Hepatocyte (in vitro differentiated cells): ENCODE results near the gene SLC38A9. TPM values are rescaled to one million over a fixed set of nuclear protein-coding genes. Genes with fewer than 3 reads are reported as not detected.

Experiments used
- DNase-seq: peaks from one replicate; pipeline ENCODE4 v3.0.0-alpha.2; 2016; ENCODE audit warnings: low spot score
- H2AFZ ChIP-seq: fragments of 200-600 bp; sonication (generic); 2 replicates; pipeline ENCODE4 v1.6.0; 2016; ENCODE audit warnings: antibody characterized with exemption, mild to moderate bottlenecking
- H3K27ac ChIP-seq: fragments of 200-600 bp; sonication (generic); 2 replicates; pipeline ENCODE4 v1.5.1; 2016; ENCODE audit warnings: mild to moderate bottlenecking
- H3K27me3 ChIP-seq: fragments of 200-600 bp; sonication (generic); 2 replicates; pipeline ENCODE4 v1.6.1; 2016
- H3K36me3 ChIP-seq: fragments of 200-600 bp; sonication (generic); replicated peaks from 2 replicates; pipeline ENCODE4 v1.5.1; 2016; ENCODE audit warnings: low read depth; ENCODE audit not compliant: insufficient read depth
- H3K4me1 ChIP-seq: fragments of 200-600 bp; sonication (generic); 2 replicates; pipeline ENCODE4 v1.5.1; 2016; ENCODE audit warnings: mild to moderate bottlenecking, moderate library complexity; ENCODE audit not compliant: insufficient read depth
- H3K4me2 ChIP-seq: fragments of 200-600 bp; sonication (generic); 2 replicates; pipeline ENCODE4 v1.6.0; 2016
- H3K4me3 ChIP-seq: fragments of 200-600 bp; sonication (generic); 2 replicates; pipeline ENCODE4 v1.5.1; 2016; ENCODE audit warnings: mild to moderate bottlenecking
- H3K79me2 ChIP-seq: fragments of 200-600 bp; sonication (generic); 2 replicates; pipeline ENCODE4 v1.6.0; 2017; ENCODE audit warnings: mild to moderate bottlenecking
- H3K9me2 ChIP-seq: fragments of 200-600 bp; sonication (generic); replicated peaks from 2 replicates; pipeline ENCODE4 v1.6.0; 2017; ENCODE audit warnings: mild to moderate bottlenecking; ENCODE audit not compliant: insufficient read depth
- H3K9me3 ChIP-seq: fragments of 200-600 bp; sonication (generic); 2 replicates; pipeline ENCODE4 v1.5.1; 2016; ENCODE audit warnings: low read depth, mild to moderate bottlenecking
- H4K20me1 ChIP-seq: fragments of 200-600 bp; sonication (generic); 2 replicates; pipeline ENCODE4 v1.6.0; 2016; ENCODE audit warnings: mild to moderate bottlenecking; ENCODE audit not compliant: insufficient read depth, poor library complexity, severe bottlenecking
- EZH2 ChIP-seq: fragments of 200-600 bp; sonication (generic); IDR thresholded peaks from 2 replicates; pipeline ENCODE4 v1.6.1; 2016; ENCODE audit warnings: antibody characterized with exemption, mild to moderate bottlenecking, borderline replicate concordance
- EZH2phosphoT487 ChIP-seq: fragments of 200-600 bp; sonication (generic); IDR thresholded peaks from one replicate; pipeline ENCODE4 v1.6.1; 2018; ENCODE audit warnings: antibody characterized with exemption, mild to moderate bottlenecking, low read depth, moderate library complexity; ENCODE audit not compliant: unreplicated experiment, severe bottlenecking
- WGBS: methylation state at CpG from one replicate; pipeline ENCODE4 v1.1.6; 2016; ENCODE audit warnings: low lambda C conversion rate; ENCODE audit errors: missing lambda C conversion rate; 5-methylcytosine and 5-hydroxymethylcytosine counted together
- polyA plus RNA-seq: library from polyadenylated mRNA; unstranded; fragments of >200 nt; fragmentation: Nextera tagmentation; extraction: Ambion mirVana; gene quantifications from 2 replicates; pipeline ENCODE4 v1.2.1, GENCODE V29; 2016
- total RNA-seq: library from RNA; depleted of rRNA; stranded (reverse); fragments of >200 nt; gene quantifications from 2 replicates; pipeline ENCODE4 v1.2.3, GENCODE V29; 2014
- TF ChIP-seq, protein P1 (sequence below): fragments of 200-600 bp; sonication (generic); IDR thresholded peaks from 2 replicates; pipeline ENCODE4 v1.5.1; 2016; ENCODE audit warnings: antibody characterized with exemption, mild to moderate bottlenecking; ENCODE audit not compliant: poor library complexity

SLC38A9 gene
- total and polyA plus RNA-seq, 2 experiments from 2014 or later, result 28.1 to 37.8 TPM

DNA sequence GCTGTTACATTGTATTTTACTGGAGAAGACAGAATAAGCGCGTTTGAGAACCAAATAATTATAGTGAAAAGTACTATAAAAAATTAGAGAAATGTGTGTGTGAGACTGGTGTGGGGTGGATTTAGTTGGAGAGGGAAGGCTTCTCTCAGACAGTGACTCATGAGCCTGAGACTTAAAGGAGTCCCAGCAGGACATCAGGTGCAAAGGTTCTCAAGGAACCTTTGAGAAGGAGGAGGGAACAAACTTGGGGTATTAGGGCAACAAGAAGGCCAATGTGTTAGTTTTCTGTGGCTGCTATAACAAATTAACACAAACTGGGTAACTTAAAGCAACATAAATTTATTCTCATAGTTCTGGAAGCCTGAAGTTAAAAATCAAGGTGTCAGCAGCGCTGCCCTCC, 30.7 kb upstream of the SLC38A9 start:
- TF ChIP-seq EZH2phosphoT487 (no peak), EZH2 (no peak)
- TF ChIP-seq, protein P1, sequence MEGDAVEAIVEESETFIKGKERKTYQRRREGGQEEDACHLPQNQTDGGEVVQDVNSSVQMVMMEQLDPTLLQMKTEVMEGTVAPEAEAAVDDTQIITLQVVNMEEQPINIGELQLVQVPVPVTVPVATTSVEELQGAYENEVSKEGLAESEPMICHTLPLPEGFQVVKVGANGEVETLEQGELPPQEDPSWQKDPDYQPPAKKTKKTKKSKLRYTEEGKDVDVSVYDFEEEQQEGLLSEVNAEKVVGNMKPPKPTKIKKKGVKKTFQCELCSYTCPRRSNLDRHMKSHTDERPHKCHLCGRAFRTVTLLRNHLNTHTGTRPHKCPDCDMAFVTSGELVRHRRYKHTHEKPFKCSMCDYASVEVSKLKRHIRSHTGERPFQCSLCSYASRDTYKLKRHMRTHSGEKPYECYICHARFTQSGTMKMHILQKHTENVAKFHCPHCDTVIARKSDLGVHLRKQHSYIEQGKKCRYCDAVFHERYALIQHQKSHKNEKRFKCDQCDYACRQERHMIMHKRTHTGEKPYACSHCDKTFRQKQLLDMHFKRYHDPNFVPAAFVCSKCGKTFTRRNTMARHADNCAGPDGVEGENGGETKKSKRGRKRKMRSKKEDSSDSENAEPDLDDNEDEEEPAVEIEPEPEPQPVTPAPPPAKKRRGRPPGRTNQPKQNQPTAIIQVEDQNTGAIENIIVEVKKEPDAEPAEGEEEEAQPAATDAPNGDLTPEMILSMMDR, result no peak
- Histone ChIP-seq H3K4me3 (no peak overlapping the region), H3K27me3 (no peaks in the 10 kb centered on the region), H3K79me2 (no peaks in the 10 kb centered on the region), H3K36me3 (no peaks in the 10 kb centered on the region), H3K9me3 (no peaks in the 10 kb centered on the region), H3K27ac (no peak overlapping the region), H3K4me2 (no peak overlapping the region), H3K9me2 (no peaks in the 10 kb centered on the region), H3K4me1 (no peaks in the 10 kb centered on the region), H4K20me1 (no peaks in the 10 kb centered on the region), H2AFZ (no peak overlapping the region)
- no peak for DNase-seq
- WGBS, result 95% methylated on average over 3 of the region's 3 CpGs

DNA sequence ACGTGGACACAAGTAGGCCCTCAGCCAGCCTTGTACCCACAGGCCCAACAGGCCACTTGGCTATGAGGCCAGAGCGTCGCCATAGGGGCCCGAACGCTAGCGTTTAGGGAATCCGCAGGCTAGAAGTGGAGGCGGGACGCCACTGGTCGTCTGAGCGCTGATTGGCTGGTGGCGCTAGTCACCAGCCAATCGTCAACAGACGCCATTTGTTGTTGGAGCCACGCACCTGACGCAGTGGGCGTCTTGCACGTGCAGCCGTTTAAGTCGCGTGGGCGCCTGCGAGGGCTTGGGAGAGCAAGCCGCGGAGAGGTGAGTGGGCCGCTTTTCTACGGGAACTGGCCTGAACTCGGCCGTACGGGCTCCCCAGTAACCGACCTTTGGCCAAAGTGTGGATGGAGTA, 25.7 kb upstream of the SLC38A9 start, which contains the start of gene DDX4:
Gene DDX4, plus strand, starts transcription at position 269 of the 400 bp plus-strand sequence. CDS start 903 bp downstream, outside the sequence.
- H3K4me1 ChIP-seq, result no peaks in the 10 kb centered on the region
- no peaks in the 10 kb centered on the region for H3K9me2 ChIP-seq
- H3K79me2 ChIP-seq, result no peaks in the 10 kb centered on the region
- no peak within 1 kb of the TSS for H3K4me3 ChIP-seq
- H3K36me3 ChIP-seq, result no peaks in the 10 kb centered on the region
- no peak for DNase-seq
- no peak within 1 kb of the TSS for H3K27ac ChIP-seq
- no peaks in the 10 kb centered on the region for H3K27me3 ChIP-seq
- WGBS, result 98% methylated on average over 30 of the region's 31 CpGs
- no peaks in the 10 kb centered on the region for H4K20me1 ChIP-seq
- H2AFZ ChIP-seq, result no peak within 1 kb of the TSS
- TF ChIP-seq EZH2phosphoT487, result no peak
- no peak for TF ChIP-seq EZH2
- TF ChIP-seq, protein P1, result no peak
- H3K9me3 ChIP-seq, result no peaks in the 10 kb centered on the region
- H3K4me2 ChIP-seq, result no peak within 1 kb of the TSS

DNA sequence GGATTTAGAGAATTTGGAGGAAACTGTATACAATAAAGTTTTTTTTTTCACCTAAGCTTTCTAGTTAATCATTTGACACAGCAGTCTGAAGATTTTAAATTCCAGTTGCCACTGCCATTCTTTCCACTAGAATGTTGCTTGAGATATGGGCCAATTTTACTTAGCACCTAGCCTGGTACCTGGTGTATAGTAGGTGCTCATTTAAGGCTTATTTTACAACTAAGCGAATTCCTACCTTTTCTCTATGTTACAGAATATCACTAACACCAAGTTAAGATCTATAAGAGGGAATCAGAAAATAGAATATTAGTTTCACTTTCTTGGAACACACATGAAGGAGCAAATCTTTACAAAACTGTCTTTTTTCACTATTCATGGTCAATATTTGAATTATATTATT, 22.5 kb upstream of the SLC38A9 start:
- H3K36me3 ChIP-seq, result no peaks in the 10 kb centered on the region
- no peaks in the 10 kb centered on the region for H3K79me2 ChIP-seq
- H3K4me3 ChIP-seq, result no peak overlapping the region
- H3K9me2 ChIP-seq, result no peaks in the 10 kb centered on the region
- H4K20me1 ChIP-seq, result no peaks in the 10 kb centered on the region
- H3K27me3 ChIP-seq, result no peaks in the 10 kb centered on the region
- H3K9me3 ChIP-seq, result no peaks in the 10 kb centered on the region
- 100% methylated on average over 1 of the region's 1 CpG for WGBS
- TF ChIP-seq, protein P1, result no peak
- TF ChIP-seq EZH2, result no peak
- no peak for TF ChIP-seq EZH2phosphoT487
- H3K4me2 ChIP-seq, result no peak overlapping the region
- H3K27ac ChIP-seq, result no peak overlapping the region
- DNase-seq, result no peak
- no peaks in the 10 kb centered on the region for H3K4me1 ChIP-seq
- H2AFZ ChIP-seq, result no peak overlapping the region

DNA sequence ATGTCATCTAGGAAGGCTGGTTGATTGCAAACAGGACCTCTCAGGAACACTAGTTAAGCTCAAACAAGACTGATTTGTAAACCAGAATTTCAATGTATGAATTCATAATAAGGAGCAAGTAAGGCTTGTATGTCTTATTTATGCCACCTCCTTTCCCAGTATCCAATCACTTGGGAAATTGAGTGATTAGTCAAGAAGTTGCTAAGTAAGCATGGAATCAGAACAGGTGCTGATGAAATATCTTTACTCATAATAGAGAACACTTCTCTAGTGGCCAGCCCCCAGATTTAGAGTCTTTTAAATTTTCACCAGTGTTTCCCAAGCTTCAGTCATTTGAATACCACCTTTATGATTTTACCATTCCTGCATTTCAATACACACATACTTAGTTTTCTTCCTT, 20.5 kb upstream of the SLC38A9 start:
- H3K27ac ChIP-seq, result no peak overlapping the region
- no peak for TF ChIP-seq EZH2phosphoT487
- TF ChIP-seq, protein P1, result no peak
- no peak for TF ChIP-seq EZH2
- no peaks in the 10 kb centered on the region for H3K79me2 ChIP-seq
- no peak overlapping the region for H2AFZ ChIP-seq
- no peak overlapping the region for H3K4me2 ChIP-seq
- H3K4me3 ChIP-seq, result no peak overlapping the region
- DNase-seq, result no peak
- no peaks in the 10 kb centered on the region for H3K4me1 ChIP-seq
- H3K9me2 ChIP-seq, result no peaks in the 10 kb centered on the region
- H3K9me3 ChIP-seq, result no peaks in the 10 kb centered on the region
- no peaks in the 10 kb centered on the region for H3K36me3 ChIP-seq
- no peaks in the 10 kb centered on the region for H4K20me1 ChIP-seq
- H3K27me3 ChIP-seq, result no peaks in the 10 kb centered on the region
